HepG2 (cell line): ENCODE results near the gene CIITA. TPM values are rescaled to one million over a fixed set of nuclear protein-coding genes. Genes with fewer than 3 reads are reported as not detected.

Source experiments
- ATAC-seq: fragments of 200-7000 bp; cut with Tn5 transposase; 3 replicates; pipeline ENCODE4 v1.9.1; 2020; ENCODE audit warnings: mild to moderate bottlenecking, moderate library complexity
- BruUV-seq: library from RNA; stranded (reverse); fragments of 400-500 nt; replicated peaks from 2 replicates; lab custom pipeline; 2021; lab: Mats Ljungman, UMichigan
- CTCF ChIA-PET: fragments of 300-600 bp; formaldehyde crosslinking; extraction: SDS; loops from one replicate; lab custom pipeline; 2021; ENCODE audit warnings: low total read pairs, inconsistent platforms, low intra/inter-chr PET ratio; lab: Yijun Ruan, JAX
- POLR2A ChIA-PET: fragments of 350-600 bp; sonication (Branson Sonifier 250); formaldehyde crosslinking; loops from one replicate; lab custom pipeline; 2020; ENCODE audit warnings: antibody characterized with exemption, inconsistent platforms; lab: Yijun Ruan, JAX
- DNase-seq: peaks from one replicate; pipeline ENCODE4 v3.0.0-alpha.2; 2015; ENCODE audit warnings: low spot score
- FAIRE-seq: peaks from 3 replicates; lab custom pipeline; 2011; peaks lifted over from hg19 to GRCh38; lab: Jason Lieb, UNC
- H2AFZ ChIP-seq: one replicate; pipeline ENCODE4 v1.6.1; 2011; ENCODE audit warnings: low read length, inconsistent platforms
- H3K27ac ChIP-seq: fragments of 300-600 bp; 3 replicates; pipeline ENCODE4 v1.8.0; 2011; ENCODE audit warnings: mixed run types, mild to moderate bottlenecking, mixed read lengths, low read length, inconsistent platforms; ENCODE audit not compliant: insufficient read depth; ENCODE audit errors: extremely low read length
- H3K27me3 ChIP-seq, 2 experiments: fragments of 200-600 bp in 1 of 2; 2 replicates in 1 of 2; 3 replicates in 1 of 2; pipeline versions ENCODE4 v1.6.0 to v1.8.0; 2011; ENCODE audit warnings: low read length in 2 of 2, mild to moderate bottlenecking in 2 of 2, moderate library complexity in 2 of 2, inconsistent platforms in 1 of 2; ENCODE audit not compliant: insufficient read depth in 2 of 2, control insufficient read depth in 1 of 2
- H3K36me3 ChIP-seq, 2 experiments: fragments of 200-600 bp in 1 of 2; replicated peaks in 1 of 2; 2 replicates in 1 of 2; 3 replicates in 1 of 2; pipeline versions ENCODE4 v1.5.1 to v1.8.0; 2011; ENCODE audit warnings: low read length in 2 of 2, inconsistent platforms in 1 of 2; ENCODE audit not compliant: insufficient read depth in 2 of 2, control insufficient read depth in 1 of 2
- H3K4me1 ChIP-seq: 2 replicates; pipeline ENCODE4 v1.5.1; 2012; ENCODE audit warnings: low read length, inconsistent platforms; ENCODE audit not compliant: insufficient read depth
- H3K4me2 ChIP-seq: 2 replicates; pipeline ENCODE4 v1.6.0; 2011; ENCODE audit warnings: low read depth, low read length, inconsistent platforms
- H3K4me3 ChIP-seq, 3 experiments: fragments of 200-600 bp in 1 of 3; sonication (generic), shearing (Covaris generic) in 1 of 3; replicated peaks in 1 of 3; 2 replicates each; pipeline ENCODE4 v1.5.1; 2011 to 2016; ENCODE audit warnings: low read length in 3 of 3, inconsistent platforms in 2 of 3, low read depth in 2 of 3, mild to moderate bottlenecking in 2 of 3, control low read depth in 1 of 3, mixed read lengths in 1 of 3; ENCODE audit not compliant: insufficient read depth in 1 of 3
- H3K79me2 ChIP-seq: one replicate; pipeline ENCODE4 v1.6.1; 2011; ENCODE audit warnings: low read length, inconsistent platforms; ENCODE audit not compliant: insufficient read depth
- H3K9ac ChIP-seq: 2 replicates; pipeline ENCODE4 v1.6.0; 2011; ENCODE audit warnings: mild to moderate bottlenecking, low read depth, low read length, inconsistent platforms; ENCODE audit not compliant: insufficient read depth
- H3K9me3 ChIP-seq: 2 replicates; pipeline ENCODE4 v1.5.1; 2012; ENCODE audit warnings: mild to moderate bottlenecking, low read length
- H4K20me1 ChIP-seq: 2 replicates; pipeline ENCODE4 v1.6.0; 2011; ENCODE audit warnings: inconsistent platforms, mild to moderate bottlenecking, low read length, moderate library complexity; ENCODE audit not compliant: insufficient read depth
- FOXP1 ChIP-seq, 2 experiments: fragments of 450-650 bp in 1 of 2; IDR thresholded peaks; 2 replicates each; pipeline ENCODE4 v1.6.1; 2017 to 2018; ENCODE audit warnings: antibody characterized with exemption in 1 of 2
- HMGXB4 ChIP-seq, 2 experiments: sonication (generic) in 1 of 2; formaldehyde crosslinking in 1 of 2; IDR thresholded peaks; 2 replicates each; pipeline versions ENCODE4 v1.4.0 to v1.6.1; 2018 to 2020; ENCODE audit warnings: missing genetic modification reagents in 2 of 2, borderline replicate concordance in 1 of 2, low read depth in 1 of 2, mild to moderate bottlenecking in 1 of 2, missing biosample characterization in 1 of 2
- HNF4A ChIP-seq: sonication (generic); formaldehyde crosslinking; IDR thresholded peaks from 2 replicates; pipeline ENCODE4 v1.4.0; 2020; ENCODE audit warnings: missing genetic modification reagents
- HOXD1 ChIP-seq: sonication (generic); formaldehyde crosslinking; IDR thresholded peaks from 2 replicates; pipeline ENCODE4 v1.5.0; 2020; ENCODE audit warnings: missing genetic modification reagents
- KLF6 ChIP-seq: IDR thresholded peaks from 2 replicates; pipeline ENCODE4 v1.8.0; 2016; ENCODE audit warnings: missing biosample characterization, missing genetic modification reagents
- MEF2D ChIP-seq: sonication (generic); formaldehyde crosslinking; IDR thresholded peaks from 2 replicates; pipeline ENCODE4 v1.5.1; 2020; ENCODE audit warnings: mild to moderate bottlenecking, missing genetic modification reagents
- NCOA2 ChIP-seq: sonication (generic); formaldehyde crosslinking; IDR thresholded peaks from 2 replicates; pipeline ENCODE4 v1.8.0; 2022; ENCODE audit warnings: inconsistent platforms
- RAD51 ChIP-seq: fragments of 450-650 bp; IDR thresholded peaks from 2 replicates; pipeline ENCODE4 v1.6.1; 2016; ENCODE audit warnings: borderline replicate concordance
- RFX1 ChIP-seq: fragments of 450-650 bp; IDR thresholded peaks from 2 replicates; pipeline ENCODE4 v1.6.1; 2017
- TCF12 ChIP-seq, 2 experiments: fragments of 450-650 bp in 1 of 2; sonication (generic) in 1 of 2; formaldehyde crosslinking in 1 of 2; IDR thresholded peaks; 2 replicates each; pipeline versions ENCODE4 v1.6.1 to v1.8.0; 2017 to 2022; ENCODE audit warnings: antibody characterized with exemption in 1 of 2, mild to moderate bottlenecking in 1 of 2, missing genetic modification reagents in 1 of 2, moderate library complexity in 1 of 2
- TRAFD1 ChIP-seq: sonication (generic); formaldehyde crosslinking; IDR thresholded peaks from 2 replicates; pipeline ENCODE4 v1.5.1; 2020; ENCODE audit warnings: missing genetic modification reagents, mild to moderate bottlenecking, borderline replicate concordance
- ZNF20 ChIP-seq: sonication (generic); formaldehyde crosslinking; IDR thresholded peaks from 2 replicates; pipeline ENCODE4 v1.4.0; 2020; ENCODE audit warnings: mild to moderate bottlenecking, moderate library complexity, missing genetic modification reagents
- ZNF24 ChIP-seq: fragments of 450-650 bp; IDR thresholded peaks from 2 replicates; pipeline ENCODE4 v1.6.1; 2017; ENCODE audit warnings: antibody characterized with exemption, mild to moderate bottlenecking
- ZNF34 ChIP-seq: sonication (generic); formaldehyde crosslinking; IDR thresholded peaks from 2 replicates; pipeline ENCODE4 v1.4.0; 2020; ENCODE audit warnings: mild to moderate bottlenecking, missing genetic modification reagents, borderline replicate concordance
- ZNF761 ChIP-seq: sonication (generic); formaldehyde crosslinking; conservative IDR thresholded peaks from 2 replicates; pipeline ENCODE4 v1.4.0; 2020; ENCODE audit warnings: mild to moderate bottlenecking, missing genetic modification reagents
- WGBS: methylation state at CpG from one replicate; pipeline ENCODE4 v1.1.6; 2017; ENCODE audit warnings: low lambda C conversion rate; 5-methylcytosine and 5-hydroxymethylcytosine counted together
- in situ Hi-C: cut with HindIII; loops from 2 replicates; pipeline ENCODE4 v1.10.0; 2017; ENCODE audit warnings: low pct_unique_long_range_greater_than_20kb; ENCODE audit not compliant: extremely low pct_ligation_motif_present
- intact Hi-C: fragments of 100-400 bp; cut with micrococcal nuclease; formaldehyde crosslinking; loops from one replicate; pipeline ENCODE4 v1.10.0; 2022; ENCODE audit not compliant: unreplicated experiment
- polyA plus RNA-seq, 8 experiments: library from polyadenylated mRNA; depleted of rRNA in 3 of 8; stranded (reverse) in 7 of 8; unstranded in 1 of 8; fragments of >200 nt; fragmentation: Illumina TruSeq in 4 of 8; extraction: Trizol in 4 of 8; gene quantifications; 2 replicates each; pipeline versions ENCODE4 v1.2.1 to v1.2.3, GENCODE V29; 2011 to 2016; ENCODE audit warnings: low read depth in 4 of 8, missing spikeins in 1 of 8, mixed read lengths in 1 of 8; ENCODE audit not compliant: insufficient read depth in 1 of 8
- total RNA-seq, 5 experiments: library from RNA; depleted of rRNA; stranded (reverse); fragments of >200 nt; fragmentation: Illumina TruSeq; extraction: Trizol; gene quantifications; 2 replicates each; pipeline ENCODE4 v1.2.3, GENCODE V29; 2016; ENCODE audit warnings: low read depth in 1 of 5
- TF ChIP-seq, protein P1 (sequence below): sonication (generic); formaldehyde crosslinking; IDR thresholded peaks from 2 replicates; pipeline ENCODE4 v1.8.1; 2022; ENCODE audit warnings: low read depth, mild to moderate bottlenecking, missing genetic modification reagents

Gene CIITA
- total and polyA plus RNA-seq, 2 of the 13 experiments (the other 11 are each of a cell fraction or from before 2014, with no cell fraction given): 0.08 to 0.09 TPM

- H3K4me3 ChIP-seq: no peak overlapping the region
- no peak overlapping the region for H2AFZ ChIP-seq
- FAIRE-seq (no peak), ATAC-seq (no peak), DNase-seq (no peak)
- ChIA-PET CTCF (no interaction called here), POLR2A (no interaction called here)
- no peak overlapping the region for H3K4me2 ChIP-seq
- no peak overlapping the region for H3K9ac ChIP-seq
- no peaks in the 10 kb centered on the region for H4K20me1 ChIP-seq
- intact Hi-C loops (no loop called here), in situ Hi-C loops (no loop called here)
- 36% methylated on average over 13 of the region's 13 CpGs for WGBS
- BruUV-seq: no TSS peak
- H3K27ac ChIP-seq: no peak overlapping the region
- H3K27me3 ChIP-seq: peaks cover 3% of the 10 kb centered on the region in 2 experiments; a peak in 4 of 5 replicates
- no peaks in the 10 kb centered on the region for H3K9me3 ChIP-seq
- H3K4me1 ChIP-seq: peaks cover 33% of the 10 kb centered on the region
- H3K36me3 ChIP-seq: no peaks in the 10 kb centered on the region
- H3K79me2 ChIP-seq: no peaks in the 10 kb centered on the region
- TF ChIP-seq ZNF24 (no peak), ZNF34 (CRISPR knock-in tag) (no peak), TCF12 (IDR thresholded peaks at IDR 0.05) (no peak), TCF12 (CRISPR knock-in tag; IDR thresholded peaks at IDR 0.05) (no peak), HOXD1 (CRISPR knock-in tag) (no peak), HNF4A (CRISPR knock-in tag) (no peak), ZNF761 (CRISPR knock-in tag) (no peak), FOXP1 (IDR thresholded peaks at IDR 0.05) (no peak), FOXP1 (CRISPR knock-in tag; IDR thresholded peaks at IDR 0.05) (no peak), ZNF20 (CRISPR knock-in tag) (no peak), RFX1 (no peak), NCOA2 (CRISPR knock-in tag) (no peak), TRAFD1 (CRISPR knock-in tag) (no peak), KLF6 (CRISPR knock-in tag) (no peak), HMGXB4 (CRISPR knock-in tag; IDR thresholded peaks at IDR 0.05; ENCODE audit: borderline replicate concordance in 1 of 2, low read depth in 1 of 2) (no peak), MEF2D (CRISPR knock-in tag) (no peak), RAD51 (no peak)
- TF ChIP-seq, protein P1, sequence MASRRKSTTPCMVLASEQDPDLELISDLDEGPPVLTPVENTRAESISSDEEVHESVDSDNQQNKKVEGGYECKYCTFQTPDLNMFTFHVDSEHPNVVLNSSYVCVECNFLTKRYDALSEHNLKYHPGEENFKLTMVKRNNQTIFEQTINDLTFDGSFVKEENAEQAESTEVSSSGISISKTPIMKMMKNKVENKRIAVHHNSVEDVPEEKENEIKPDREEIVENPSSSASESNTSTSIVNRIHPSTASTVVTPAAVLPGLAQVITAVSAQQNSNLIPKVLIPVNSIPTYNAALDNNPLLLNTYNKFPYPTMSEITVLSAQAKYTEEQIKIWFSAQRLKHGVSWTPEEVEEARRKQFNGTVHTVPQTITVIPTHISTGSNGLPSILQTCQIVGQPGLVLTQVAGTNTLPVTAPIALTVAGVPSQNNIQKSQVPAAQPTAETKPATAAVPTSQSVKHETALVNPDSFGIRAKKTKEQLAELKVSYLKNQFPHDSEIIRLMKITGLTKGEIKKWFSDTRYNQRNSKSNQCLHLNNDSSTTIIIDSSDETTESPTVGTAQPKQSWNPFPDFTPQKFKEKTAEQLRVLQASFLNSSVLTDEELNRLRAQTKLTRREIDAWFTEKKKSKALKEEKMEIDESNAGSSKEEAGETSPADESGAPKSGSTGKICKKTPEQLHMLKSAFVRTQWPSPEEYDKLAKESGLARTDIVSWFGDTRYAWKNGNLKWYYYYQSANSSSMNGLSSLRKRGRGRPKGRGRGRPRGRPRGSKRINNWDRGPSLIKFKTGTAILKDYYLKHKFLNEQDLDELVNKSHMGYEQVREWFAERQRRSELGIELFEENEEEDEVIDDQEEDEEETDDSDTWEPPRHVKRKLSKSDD (CRISPR knock-in tag): no peak
Measured at GRCh38 chr16:10865991-10866966, 10.7 kb upstream of the CIITA start.
